Stimulated activated CD4-positive, alpha-beta T cell treated with anti-CD3 and anti-CD28 coated beads, Interleukin-4, amount 100 ng/mL, for 48 hours (primary cell): ENCODE measurements around the gene RPTOR.
"Not testable (repeated sequence)": the region's sequence is repeated elsewhere in the genome, so short reads cannot be mapped to it uniquely, and the experiment has no call there.

Source experiments
- DNase-seq, 2 donors: peaks; one replicate each; pipeline ENCODE4 v3.0.0-alpha.2; 2020; ENCODE audit warnings: low read depth in 2 of 2

Gene RPTOR

GRCh38 chr17:80512233-80512632, 32.4 kb upstream of the RPTOR start:
- DNase-seq, result no peak

GRCh38 chr17:80513201-80513600, 31.4 kb upstream of the RPTOR start:
- no peak for DNase-seq

GRCh38 chr17:80513892-80514291, 30.7 kb upstream of the RPTOR start:
- no peak for DNase-seq

GRCh38 chr17:80516171-80516932, 28.3 kb upstream of the RPTOR start:
- no peak for DNase-seq

- no peak for DNase-seq
Measured at GRCh38 chr17:80517641-80518040, 27.0 kb upstream of the RPTOR start.

GRCh38 chr17:80518392-80518791, 26.2 kb upstream of the RPTOR start:
- no peak for DNase-seq

GRCh38 chr17:80519091-80519781, 25.4 kb upstream of the RPTOR start:
- no peak for DNase-seq

GRCh38 chr17:80520810-80521455, 23.7 kb upstream of the RPTOR start:
- DNase-seq, result no peak

GRCh38 chr17:80523054-80523744, 21.4 kb upstream of the RPTOR start:
- no peak for DNase-seq

- no peak for DNase-seq
Measured at GRCh38 chr17:80523956-80524712, 20.5 kb upstream of the RPTOR start.

- DNase-seq, result no peak
Measured at GRCh38 chr17:80526116-80526910, 18.3 kb upstream of the RPTOR start.

GRCh38 chr17:80527016-80527645, 17.5 kb upstream of the RPTOR start:
- DNase-seq, result no peak

GRCh38 chr17:80528536-80528935, 16.1 kb upstream of the RPTOR start:
- no peak for DNase-seq

GRCh38 chr17:80529104-80529903, 15.3 kb upstream of the RPTOR start:
- DNase-seq, result no peak

GRCh38 chr17:80529904-80530292, 14.7 kb upstream of the RPTOR start:
- DNase-seq, result no peak

GRCh38 chr17:80531400-80531799, 13.2 kb upstream of the RPTOR start:
- no peak for DNase-seq

GRCh38 chr17:80537386-80537785, 7.3 kb upstream of the RPTOR start:
- DNase-seq, result not testable (repeated sequence)

GRCh38 chr17:80538484-80538883, 6.2 kb upstream of the RPTOR start:
- no peak for DNase-seq

GRCh38 chr17:80539022-80539641, 5.5 kb upstream of the RPTOR start:
- no peak for DNase-seq
